AG04449 (cell line): Measurements from ENCODE around the gene BSX.

ENCODE experiments used
- CTCF ChIA-PET: fragments of 350-600 bp; formaldehyde crosslinking; extraction: SDS; loops from one replicate; lab custom pipeline; 2021; ENCODE audit warnings: antibody characterized with exemption; lab: Yijun Ruan, JAX
- POLR2A ChIA-PET: fragments of 400-600, 350-600 bp; formaldehyde crosslinking; extraction: SDS; loops from one replicate; lab custom pipeline; 2020; ENCODE audit warnings: antibody characterized with exemption, inconsistent platforms; lab: Yijun Ruan, JAX
- DNase-seq: peaks from one replicate; pipeline ENCODE4 v3.0.0-alpha.2; 2010; ENCODE audit warnings: low read depth, low spot score
- H3K4me3 ChIP-seq: 2 replicates; pipeline ENCODE4 v1.5.1; 2011; ENCODE audit warnings: low read depth, mild to moderate bottlenecking, control low read depth, low read length
- TF ChIP-seq, protein P1 (sequence below): IDR thresholded peaks from one replicate; pipeline ENCODE4 v1.5.1; 2011; ENCODE audit warnings: mild to moderate bottlenecking, moderate library complexity, low read length, control low read depth, inconsistent platforms; ENCODE audit not compliant: insufficient read depth; ENCODE audit errors: missing control alignments

Gene BSX

DNA sequence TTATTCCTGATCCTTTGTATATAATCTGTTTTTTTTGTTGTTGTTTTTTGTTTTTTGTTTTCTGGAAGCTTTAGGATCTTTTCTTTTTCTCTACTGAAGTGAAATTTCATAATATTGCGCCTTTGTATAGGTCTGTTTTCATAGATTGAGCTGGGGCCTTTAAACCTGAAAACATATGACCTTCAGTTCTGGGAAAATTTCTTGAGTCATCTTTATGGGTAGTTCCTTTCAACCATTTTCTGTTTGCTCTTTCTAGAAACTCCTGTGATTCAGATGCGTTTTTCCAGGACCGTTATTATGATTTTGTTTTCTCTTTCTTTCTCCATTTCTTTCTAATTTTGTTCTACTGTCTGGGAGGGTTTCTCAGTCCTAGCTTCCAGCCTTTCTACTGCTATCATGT is 43.7 kb downstream of the BSX start:
- CTCF ChIA-PET = no interaction called here
- POLR2A ChIA-PET = no interaction called here
- no peak overlapping the region for H3K4me3 ChIP-seq
- no peak for DNase-seq
- TF ChIP-seq, protein P1, sequence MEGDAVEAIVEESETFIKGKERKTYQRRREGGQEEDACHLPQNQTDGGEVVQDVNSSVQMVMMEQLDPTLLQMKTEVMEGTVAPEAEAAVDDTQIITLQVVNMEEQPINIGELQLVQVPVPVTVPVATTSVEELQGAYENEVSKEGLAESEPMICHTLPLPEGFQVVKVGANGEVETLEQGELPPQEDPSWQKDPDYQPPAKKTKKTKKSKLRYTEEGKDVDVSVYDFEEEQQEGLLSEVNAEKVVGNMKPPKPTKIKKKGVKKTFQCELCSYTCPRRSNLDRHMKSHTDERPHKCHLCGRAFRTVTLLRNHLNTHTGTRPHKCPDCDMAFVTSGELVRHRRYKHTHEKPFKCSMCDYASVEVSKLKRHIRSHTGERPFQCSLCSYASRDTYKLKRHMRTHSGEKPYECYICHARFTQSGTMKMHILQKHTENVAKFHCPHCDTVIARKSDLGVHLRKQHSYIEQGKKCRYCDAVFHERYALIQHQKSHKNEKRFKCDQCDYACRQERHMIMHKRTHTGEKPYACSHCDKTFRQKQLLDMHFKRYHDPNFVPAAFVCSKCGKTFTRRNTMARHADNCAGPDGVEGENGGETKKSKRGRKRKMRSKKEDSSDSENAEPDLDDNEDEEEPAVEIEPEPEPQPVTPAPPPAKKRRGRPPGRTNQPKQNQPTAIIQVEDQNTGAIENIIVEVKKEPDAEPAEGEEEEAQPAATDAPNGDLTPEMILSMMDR = no peak

DNA sequence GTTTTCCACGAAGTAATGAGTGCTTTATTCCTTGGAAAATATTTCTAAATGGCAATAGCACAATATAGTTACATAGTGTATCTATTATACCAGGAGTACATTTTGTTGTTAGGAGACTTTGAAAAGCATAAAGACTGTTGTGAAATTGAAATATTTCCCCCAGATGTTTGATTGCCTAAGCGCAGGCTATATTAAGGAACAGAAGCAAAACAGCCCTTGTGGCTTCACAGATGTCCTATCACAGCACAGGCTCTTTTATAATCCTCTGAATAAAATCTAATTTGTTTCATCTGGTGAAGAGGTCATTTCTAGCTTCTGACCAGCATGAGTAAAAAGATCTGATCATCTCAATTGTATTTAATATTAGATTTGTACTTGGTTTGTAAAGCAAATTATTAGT is 48.2 kb downstream of the BSX start:
- H3K4me3 ChIP-seq = no peak overlapping the region
- CTCF ChIA-PET = interaction anchor here (0.7 to 1.9 kb wide), 5 partner anchors 11 to 90 kb away, joined by 3 to 9 read pairs (median 4); no protein-coding TSS in a partner anchor
- POLR2A ChIA-PET = no interaction called here
- TF ChIP-seq, protein P1 = no peak
- no peak for DNase-seq

DNA sequence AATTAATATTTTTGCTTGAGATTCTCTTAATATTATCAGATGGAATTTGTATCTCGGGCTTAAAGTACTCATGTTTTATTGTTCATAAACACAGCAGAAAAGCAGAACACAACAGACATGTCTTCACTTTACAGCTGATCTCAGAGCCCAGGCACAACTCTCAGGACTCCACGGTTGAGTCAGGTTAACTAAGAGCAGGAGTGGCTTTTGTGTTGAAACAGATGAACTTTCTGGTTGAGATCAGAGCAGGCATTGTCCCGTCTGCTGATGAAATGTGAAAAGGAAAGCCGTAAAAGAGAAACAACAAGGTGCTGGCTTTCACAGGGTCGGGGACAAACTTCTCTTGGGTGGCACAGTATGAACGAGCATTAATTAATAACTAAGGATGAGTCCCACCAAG is 50.1 kb downstream of the BSX start:
- POLR2A ChIA-PET = no interaction called here
- TF ChIP-seq, protein P1 = no peak
- CTCF ChIA-PET = no interaction called here
- no peak for DNase-seq
- no peak overlapping the region for H3K4me3 ChIP-seq
